Kidney epithelial cell (primary cell): ENCODE results near the gene STX16. TPM values are rescaled to one million over a fixed set of nuclear protein-coding genes. Genes with fewer than 3 reads are reported as not detected.

Experiments
- DNase-seq: peaks from one replicate; pipeline ENCODE4 v3.0.0-alpha.2; 2010; ENCODE audit warnings: low read depth
- H3K27me3 ChIP-seq: 2 replicates; pipeline ENCODE4 v1.6.0; 2011; ENCODE audit warnings: low read length; ENCODE audit not compliant: control insufficient read depth, insufficient read depth
- H3K36me3 ChIP-seq: 2 replicates; pipeline ENCODE4 v1.5.1; 2011; ENCODE audit warnings: low read length; ENCODE audit not compliant: control insufficient read depth, insufficient read depth
- H3K4me3 ChIP-seq: 2 replicates; pipeline ENCODE4 v1.5.1; 2011; ENCODE audit warnings: low read depth, mild to moderate bottlenecking, control low read depth, low read length
- CTCF ChIP-seq: IDR thresholded peaks from 2 replicates; pipeline ENCODE4 v1.5.1; 2011; ENCODE audit warnings: mild to moderate bottlenecking, moderate library complexity, low read length, control low read depth, inconsistent platforms; ENCODE audit not compliant: insufficient read depth, poor library complexity, severe bottlenecking
- total RNA-seq: library from RNA; depleted of rRNA; stranded (reverse); fragments of >200 nt; gene quantifications from 2 replicates; pipeline ENCODE4 v1.2.3, GENCODE V29; 2015

Gene STX16
- total RNA-seq, 1 donor from 2014 or later = 53.6 TPM

GRCh38 chr20:58691773-58692578 is 40.9 kb downstream of the STX16 start:
- H3K4me3 ChIP-seq = no peak overlapping the region
- TF ChIP-seq CTCF = no peak
- no peak for DNase-seq
- H3K27me3 ChIP-seq = no peaks in the 10 kb centered on the region
- peaks cover 1% of the 10 kb centered on the region for H3K36me3 ChIP-seq

- Histone ChIP-seq H3K4me3 (peak within 1 kb of the TSS; percentile 47), H3K27me3 (no peaks in the 10 kb centered on the region), H3K36me3 (peaks cover 2% of the 10 kb centered on the region)
- DNase-seq = peak; percentile 31
- TF ChIP-seq CTCF = no peak
Measured at GRCh38 chr20:58692579-58693225, 41.6 kb downstream of the STX16 start, which contains the start of gene NPEPL1. NPEPL1 (plus strand) TSS chr20:58692800; CDS start chr20:58692901, 101 bp downstream.

GRCh38 chr20:58693226-58694006 is 42.3 kb downstream of the STX16 start:
- no peak for DNase-seq
- peak overlapping the region; percentile 47 for H3K4me3 ChIP-seq
- no peak for TF ChIP-seq CTCF
- H3K36me3 ChIP-seq = peaks cover 3% of the 10 kb centered on the region
- H3K27me3 ChIP-seq = no peaks in the 10 kb centered on the region

- DNase-seq = no peak
- Histone ChIP-seq H3K36me3 (peaks cover 3% of the 10 kb centered on the region), H3K27me3 (no peaks in the 10 kb centered on the region), H3K4me3 (no peak overlapping the region)
- TF ChIP-seq CTCF = no peak
Measured at GRCh38 chr20:58694241-58695083, 43.4 kb downstream of the STX16 start.

GRCh38 chr20:58695084-58695722 is 44.1 kb downstream of the STX16 start:
- no peak for DNase-seq
- Histone ChIP-seq H3K4me3 (no peak overlapping the region), H3K27me3 (no peaks in the 10 kb centered on the region), H3K36me3 (peaks cover 3% of the 10 kb centered on the region)
- no peak for TF ChIP-seq CTCF
